A549 (cell line): ENCODE data around the gene TMCC2. TPM values are rescaled to one million over a fixed set of nuclear protein-coding genes. Genes with fewer than 3 reads are reported as not detected.

ENCODE experiments used
- ATAC-seq, 2 experiments: fragments of 200-7000 bp in 1 of 2; fragments of >200 bp in 1 of 2; cut with Nextera tagmentation in 1 of 2; cut with Tn5 transposase in 1 of 2; 3 replicates each; pipeline versions ENCODE4 v1.8.0 to v1.9.1; 2018 to 2020; ENCODE audit warnings: mild to moderate bottlenecking in 1 of 2, moderate library complexity in 1 of 2
- CTCF ChIA-PET: fragments of 300-600 bp; sonication (Branson Sonifier 250); formaldehyde crosslinking; extraction: SDS; loops from one replicate; lab custom pipeline; 2021; ENCODE audit warnings: antibody characterized with exemption, inconsistent platforms; lab: Yijun Ruan, JAX
- POLR2A ChIA-PET: fragments of 350-600 bp; formaldehyde crosslinking; extraction: SDS; loops from one replicate; lab custom pipeline; 2021; ENCODE audit warnings: antibody characterized with exemption, inconsistent platforms; lab: Yijun Ruan, JAX
- DNase-seq, 2 experiments: peaks; one replicate each; pipeline versions ENCODE4 v3.0.0 to v3.0.0-alpha.2; 2011 to 2016; ENCODE audit warnings: low read depth in 1 of 2, low spot score in 1 of 2
- FAIRE-seq: peaks from 2 replicates; lab custom pipeline; 2011; peaks lifted over from hg19 to GRCh38; lab: Jason Lieb, UNC
- H3K27ac ChIP-seq, 2 experiments: fragments of >200 bp; sonication (Bioruptor Twin); formaldehyde crosslinking; 3 replicates each; pipeline ENCODE4 v1.5.1; 2016 to 2017
- H3K4me1 ChIP-seq: fragments of >200 bp; sonication (Bioruptor Twin); formaldehyde crosslinking; 3 replicates; pipeline ENCODE4 v1.6.1; 2016
- H3K4me2 ChIP-seq: fragments of >200 bp; sonication (Bioruptor Twin); formaldehyde crosslinking; 3 replicates; pipeline ENCODE4 v1.6.1; 2016
- H3K4me3 ChIP-seq: fragments of >200 bp; sonication (Bioruptor Twin); formaldehyde crosslinking; 3 replicates; pipeline ENCODE4 v1.5.1; 2016
- H3K9me3 ChIP-seq: fragments of >200 bp; sonication (Bioruptor Twin); formaldehyde crosslinking; 3 replicates; pipeline ENCODE4 v1.6.1; 2016
- CEBPB ChIP-seq, 2 experiments: fragments of >200 bp in 1 of 2; sonication (Bioruptor Twin) in 1 of 2; formaldehyde crosslinking in 1 of 2; IDR thresholded peaks; 2 replicates each; pipeline ENCODE4 v1.6.1; 2012 to 2016
- CTCF ChIP-seq: fragments of >200 bp; sonication (Bioruptor Twin); formaldehyde crosslinking; IDR thresholded peaks from 3 replicates; pipeline ENCODE4 v1.5.1; 2016
- EHMT2 ChIP-seq: fragments of 200-600 bp; sonication (generic); IDR thresholded peaks from 2 replicates; pipeline ENCODE4 v1.6.1; 2016; ENCODE audit warnings: antibody characterized with exemption, low read depth, mild to moderate bottlenecking, moderate library complexity
- EP300 ChIP-seq, 2 experiments: fragments of >200 bp; sonication (Bioruptor Twin); formaldehyde crosslinking; IDR thresholded peaks; 2 replicates in 1 of 2; 3 replicates in 1 of 2; pipeline ENCODE4 v1.6.1; 2016 to 2017
- ESRRA ChIP-seq: fragments of 150-350 bp; IDR thresholded peaks from 2 replicates; pipeline ENCODE4 v1.6.1; 2014; ENCODE audit warnings: mild to moderate bottlenecking, low read length, borderline replicate concordance
- FOSL2 ChIP-seq, 2 experiments: fragments of 450-650 bp in 1 of 2; fragments of >200 bp in 1 of 2; sonication (Bioruptor Twin) in 1 of 2; formaldehyde crosslinking; IDR thresholded peaks; 2 replicates each; pipeline versions ENCODE4 v1.5.0 to v1.6.1; 2016 to 2020; ENCODE audit warnings: mild to moderate bottlenecking in 1 of 2, moderate library complexity in 1 of 2
- HOXB13 ChIP-seq: fragments of 250-450 bp; sonication (Bioruptor Pico); IDR thresholded peaks from 2 replicates; pipeline ENCODE4 v1.5.0; 2020; ENCODE audit warnings: low read depth, mild to moderate bottlenecking, moderate library complexity
- HOXB5 ChIP-seq: fragments of 250-450 bp; sonication (Bioruptor Pico); IDR thresholded peaks from 2 replicates; pipeline ENCODE4 v1.5.0; 2020; ENCODE audit warnings: mild to moderate bottlenecking, moderate library complexity
- KDM1A ChIP-seq: fragments of 200-600 bp; sonication (generic); IDR thresholded peaks from 2 replicates; pipeline ENCODE4 v1.6.1; 2016; ENCODE audit warnings: low read depth, mild to moderate bottlenecking
- MYC ChIP-seq: IDR thresholded peaks from 2 replicates; pipeline ENCODE4 v1.6.1; 2012; ENCODE audit warnings: mild to moderate bottlenecking, inconsistent platforms, low read length, improper control_type of control experiment, borderline replicate concordance
- PBX3 ChIP-seq: IDR thresholded peaks from 2 replicates; pipeline ENCODE4 v1.6.1; 2012
- POLR2A ChIP-seq: IDR thresholded peaks from 2 replicates; pipeline ENCODE4 v1.6.1; 2012; ENCODE audit warnings: mild to moderate bottlenecking, low read length
- POLR2AphosphoS2 ChIP-seq: conservative IDR thresholded peaks from 2 replicates; pipeline ENCODE4 v1.6.1; 2012; ENCODE audit warnings: low read length, improper control_type of control experiment, inconsistent platforms
- REST ChIP-seq: fragments of 200-600 bp; sonication (generic); IDR thresholded peaks from 2 replicates; pipeline ENCODE4 v1.6.1; 2016; ENCODE audit warnings: antibody characterized with exemption, mild to moderate bottlenecking, moderate library complexity
- SREBF2 ChIP-seq: fragments of 450-650 bp; IDR thresholded peaks from 2 replicates; pipeline ENCODE4 v1.6.1; 2014; ENCODE audit warnings: mild to moderate bottlenecking, moderate library complexity
- TFCP2L1 ChIP-seq: fragments of 250-450 bp; sonication (Bioruptor Pico); IDR thresholded peaks from 2 replicates; pipeline ENCODE4 v1.5.0; 2021; ENCODE audit warnings: mild to moderate bottlenecking
- USF2 ChIP-seq: fragments of 450-650 bp; IDR thresholded peaks from 2 replicates; pipeline ENCODE4 v1.6.1; 2014; ENCODE audit warnings: antibody characterized with exemption
- ZFP36 ChIP-seq: fragments of 450-650 bp; IDR thresholded peaks from 2 replicates; pipeline ENCODE4 v1.6.1; 2014; ENCODE audit warnings: borderline replicate concordance; ENCODE audit not compliant: partially characterized antibody
- ZNF302 ChIP-seq: fragments of 250-450 bp; sonication (Bioruptor Pico); IDR thresholded peaks from 2 replicates; pipeline ENCODE4 v1.9.0; 2021; ENCODE audit warnings: inconsistent platforms, mild to moderate bottlenecking, moderate library complexity
- ZSCAN20 ChIP-seq: fragments of 250-450 bp; sonication (Bioruptor Pico); IDR thresholded peaks from 2 replicates; pipeline ENCODE4 v1.8.0; 2022; ENCODE audit warnings: mild to moderate bottlenecking, moderate library complexity
- WGBS: methylation state at CpG from one replicate; pipeline ENCODE4 v1.1.6; 2017; ENCODE audit errors: missing lambda C conversion rate; 5-methylcytosine and 5-hydroxymethylcytosine counted together
- polyA plus RNA-seq, 4 experiments: library from polyadenylated mRNA; depleted of rRNA in 3 of 4; stranded (reverse); fragments of >200 nt; fragmentation: RNase III in 1 of 4; extraction: RNeasy Plus Mini Kit Qiagen cat#74134 plus additional on column Dnase treatment in 1 of 4; gene quantifications; 2 replicates in 3 of 4; 3 replicates in 1 of 4; pipeline ENCODE4 v1.2.3, GENCODE V29; 2011 to 2017

Gene TMCC2
- polyA plus RNA-seq, 2 of the 4 experiments (the other 2 are of a cell fraction): 1.7 to 3.2 TPM

GRCh38 chr1:205229916-205230700 lies 2.4 kb downstream of the TMCC2 start:
- FAIRE-seq (no peak), ATAC-seq (no peak), DNase-seq (no peak)
- Histone ChIP-seq H3K9me3 (no peaks in the 10 kb centered on the region), H3K4me1 (peaks cover 12% of the 10 kb centered on the region; the same call in 2 of the 3 replicates), H3K4me3 (no peak overlapping the region), H3K27ac (no peak overlapping the region), H3K4me2 (peak overlapping the region; percentile 95)
- TF ChIP-seq ZNF302 (CRISPR knock-in tag) (no peak), CEBPB (IDR thresholded peaks at IDR 0.05) (no peak), REST (no peak), HOXB5 (CRISPR knock-in tag) (no peak), ZSCAN20 (CRISPR knock-in tag) (no peak), KDM1A (no peak), PBX3 (no peak), HOXB13 (CRISPR knock-in tag) (no peak)
- CTCF ChIA-PET: interaction anchor here (0.7 to 53.3 kb wide), 34 partner anchors 10 to 293 kb away, joined by 3 to 1139 read pairs (median 4); partner anchors contain the start of gene RBBP5
- POLR2A ChIA-PET: interaction anchor here (1.1 to 1.6 kb wide), 2 partner anchors 19 to 26 kb away, joined by 6 read pairs; partner anchors contain the start of gene DSTYK
- WGBS: 77% methylated on average over 10 of the region's 10 CpGs

GRCh38 chr1:205230982-205231381 lies 3.2 kb downstream of the TMCC2 start:
- FAIRE-seq (no peak), DNase-seq (no peak), ATAC-seq (no peak)
- no peaks in the 10 kb centered on the region for H3K9me3 ChIP-seq
- TF ChIP-seq SREBF2: no peak
- TF ChIP-seq EHMT2: no peak
- TF ChIP-seq ESRRA: no peak
- no peak for TF ChIP-seq MYC
- no peak for TF ChIP-seq USF2
- no peak for TF ChIP-seq ZNF302 (CRISPR knock-in tag)
- TF ChIP-seq TFCP2L1 (CRISPR knock-in tag): no peak
- no peak for TF ChIP-seq FOSL2 (IDR thresholded peaks at IDR 0.05)
- TF ChIP-seq FOSL2 (CRISPR knock-in tag; IDR thresholded peaks at IDR 0.05): no peak
- no peak for TF ChIP-seq ZSCAN20 (CRISPR knock-in tag)
- TF ChIP-seq ZFP36: no peak
- no peak for TF ChIP-seq EP300 (IDR thresholded peaks at IDR 0.05)
- no peak for TF ChIP-seq POLR2AphosphoS2
- TF ChIP-seq POLR2A: no peak
- TF ChIP-seq CEBPB (IDR thresholded peaks at IDR 0.05): no peak
- TF ChIP-seq CTCF: no peak
- peaks cover 12% of the 10 kb centered on the region; the same call in 2 of the 3 replicates for H3K4me1 ChIP-seq
- POLR2A ChIA-PET: interaction anchor here (0.6 kb wide), 1 partner anchor 407 kb away, joined by 3 read pairs; no protein-coding TSS in a partner anchor
- CTCF ChIA-PET: interaction anchor here (0.7 to 53.3 kb wide), 5 partner anchors 32 to 292 kb away, joined by 3 to 1139 read pairs (median 19); partner anchors contain the start of gene RBBP5
- H3K4me2 ChIP-seq: no peak overlapping the region
- 73% methylated on average over 5 of the region's 5 CpGs for WGBS
- H3K4me3 ChIP-seq: no peak overlapping the region
- H3K27ac ChIP-seq: no peak overlapping the region
